B cell (primary cell): ENCODE measurements around the gene AVPI1. TPM values are rescaled to one million over a fixed set of nuclear protein-coding genes. Genes with fewer than 3 reads are reported as not detected.

Source experiments
- ATAC-seq: fragments of 200-7000 bp; cut with Tn5 transposase; one replicate; pipeline ENCODE4 v1.10.0; 2021; ENCODE audit warnings: low read depth, mild to moderate bottlenecking, moderate number of reproducible peaks, moderate library complexity
- CTCF ChIA-PET: fragments of 350-600 bp; sonication (Branson Sonifier 250); formaldehyde crosslinking; loops from one replicate; lab custom pipeline; 2021; ENCODE audit warnings: antibody characterized with exemption, inconsistent platforms; lab: Charles Lee
- POLR2A ChIA-PET: fragments of 350-600 bp; sonication (Branson Sonifier 250); formaldehyde crosslinking; loops from one replicate; lab custom pipeline; 2021; ENCODE audit warnings: antibody characterized with exemption; lab: Charles Lee
- DNase-seq: peaks from one replicate; pipeline ENCODE4 v3.0.0; 2013
- H2AFZ ChIP-seq: 2 replicates; pipeline ENCODE4 v1.6.1; 2012; ENCODE audit warnings: mild to moderate bottlenecking, low read depth, low read length; ENCODE audit not compliant: insufficient read depth, poor library complexity, severe bottlenecking
- H3K27ac ChIP-seq, 2 donors: 1 replicate in 1 of 2; 2 replicates in 1 of 2; pipeline ENCODE4 v1.5.1; 2012 to 2013; ENCODE audit warnings: low read length in 2 of 2, mild to moderate bottlenecking in 2 of 2, moderate library complexity in 1 of 2
- H3K27me3 ChIP-seq, 4 experiments: fragments of 200-600 bp in 1 of 4; sonication (generic) in 1 of 4; replicated peaks in 1 of 4; 1 replicate in 2 of 4; 2 replicates in 2 of 4; pipeline versions ENCODE4 v1.6.1 to v1.7.0; 2013 to 2016; ENCODE audit warnings: low read length in 3 of 4, mild to moderate bottlenecking in 2 of 4, mixed read lengths in 1 of 4, moderate library complexity in 1 of 4; ENCODE audit not compliant: insufficient read depth in 4 of 4, control insufficient read depth in 3 of 4; ENCODE audit errors: control extremely low read depth in 1 of 4
- H3K36me3 ChIP-seq, 2 experiments: replicated peaks in 1 of 2; 1 replicate in 1 of 2; 2 replicates in 1 of 2; pipeline versions ENCODE4 v1.6.1 to v1.7.1; 2013; ENCODE audit warnings: low read length in 1 of 2; ENCODE audit not compliant: insufficient read depth in 2 of 2, control insufficient read depth in 1 of 2; ENCODE audit errors: control extremely low read depth in 1 of 2, extremely low read depth in 1 of 2
- H3K4me1 ChIP-seq, 2 donors: fragments of 200-600 bp in 1 of 2; sonication (generic) in 1 of 2; 1 replicate in 1 of 2; 2 replicates in 1 of 2; pipeline versions ENCODE4 v1.5.1 to v1.6.1; 2013 to 2017; ENCODE audit warnings: low read length in 2 of 2; ENCODE audit not compliant: control insufficient read depth in 2 of 2, insufficient read depth in 2 of 2
- H3K4me2 ChIP-seq: replicated peaks from 2 replicates; pipeline ENCODE3; 2012; ENCODE audit warnings: mild to moderate bottlenecking, low read depth, low read length; ENCODE audit not compliant: poor library complexity, severe bottlenecking
- H3K4me3 ChIP-seq, 5 experiments: fragments of 200-600 bp in 1 of 5; sonication (generic) in 1 of 5; 1 replicate in 3 of 5; 2 replicates in 2 of 5; pipeline versions ENCODE4 v1.5.1 to v1.7.0; 2011 to 2016; ENCODE audit warnings: low read length in 4 of 5, mild to moderate bottlenecking in 4 of 5, low read depth in 2 of 5, control low read depth in 1 of 5, moderate library complexity in 1 of 5; ENCODE audit not compliant: insufficient read depth in 1 of 5; ENCODE audit errors: control extremely low read depth in 1 of 5, extremely low read depth in 1 of 5
- H3K79me2 ChIP-seq: fragments of 200-600 bp; sonication (generic); one replicate; pipeline ENCODE4 v1.6.0; 2016; ENCODE audit warnings: low read length; ENCODE audit not compliant: control insufficient read depth, insufficient read depth
- H3K9ac ChIP-seq: fragments of 200-600 bp; sonication (generic); 2 replicates; pipeline ENCODE4 v1.6.1; 2017; ENCODE audit warnings: mild to moderate bottlenecking, low read length, moderate library complexity
- H3K9me3 ChIP-seq, 3 donors: one replicate each; pipeline versions ENCODE4 v1.6.1 to v1.7.1; 2013; ENCODE audit warnings: low read length in 2 of 3; ENCODE audit not compliant: control insufficient read depth in 2 of 3, insufficient read depth in 1 of 3; ENCODE audit errors: control extremely low read depth in 1 of 3
- H4K20me1 ChIP-seq: 2 replicates; pipeline ENCODE4 v1.6.0; 2012; ENCODE audit warnings: mild to moderate bottlenecking, low read length; ENCODE audit not compliant: insufficient read depth, control insufficient read depth, poor library complexity, severe bottlenecking
- H3K27ac Mint-ChIP-seq: one replicate; pipeline ENCODE4 v1.8.0; 2021; ENCODE audit warnings: mixed read lengths
- H3K27me3 Mint-ChIP-seq: one replicate; pipeline ENCODE4 v1.8.0; 2021; ENCODE audit warnings: mixed read lengths
- H3K4me1 Mint-ChIP-seq: one replicate; pipeline ENCODE4 v1.8.0; 2021; ENCODE audit warnings: mixed read lengths
- H3K4me3 Mint-ChIP-seq: one replicate; pipeline ENCODE4 v1.8.0; 2021; ENCODE audit warnings: mixed read lengths
- H3K9me3 Mint-ChIP-seq: one replicate; pipeline ENCODE4 v1.8.0; 2022; ENCODE audit warnings: mixed read lengths; ENCODE audit not compliant: insufficient read depth
- CTCF ChIP-seq: fragments of 200-600 bp; IDR thresholded peaks from one replicate; pipeline ENCODE4 v1.8.0; 2022; ENCODE audit warnings: antibody characterized with exemption, mild to moderate bottlenecking
- EZH2 ChIP-seq: IDR thresholded peaks from 2 replicates; pipeline ENCODE4 v1.6.1; 2012; ENCODE audit warnings: borderline replicate concordance, low read depth, mild to moderate bottlenecking, moderate library complexity, low read length; ENCODE audit not compliant: insufficient read depth, poor library complexity, severe bottlenecking
- WGBS: methylation state at CpG from one replicate; pipeline ENCODE4 v1.1.5; 2013; ENCODE audit warnings: missing lambda C conversion rate; ENCODE audit not compliant: insufficient coverage; 5-methylcytosine and 5-hydroxymethylcytosine counted together
- intact Hi-C: fragments of 100-400 bp; cut with micrococcal nuclease; formaldehyde crosslinking; loops from one replicate; pipeline ENCODE4 v1.10.0; 2022
- polyA plus RNA-seq: library from polyadenylated mRNA; depleted of rRNA; stranded (reverse); fragments of >200 nt; gene quantifications from 2 replicates; pipeline ENCODE4 v1.2.3, GENCODE V29; 2012
- total RNA-seq, 2 donors: library from RNA; stranded (reverse); fragments of 120-200 nt in 1 of 2; gene quantifications; 1 replicate in 1 of 2; 2 replicates in 1 of 2; pipeline versions ENCODE4 v1.2.3 to v1.2.4, GENCODE V29; 2013 to 2022

The AVPI1 gene
- total and polyA plus RNA-seq, 2 donors (not counting 1 experiment from before 2014, with no cell fraction given), result 3.6 to 3.9 TPM

- Mint-ChIP-seq H3K27ac (peak within 1 kb of the TSS; percentile 76), H3K27me3 (no peaks in the 10 kb centered on the region), H3K4me1 (peaks cover 13% of the 10 kb centered on the region), H3K9me3 (no peaks in the 10 kb centered on the region), H3K4me3 (peak within 1 kb of the TSS; percentile 94)
- WGBS, result 6% methylated on average over 62 of the region's 62 CpGs
- peaks cover 0 to 6% (median 0%) of the 10 kb centered on the region in 4 experiments for H3K27me3 ChIP-seq
- no peaks in the 10 kb centered on the region for H3K9me3 ChIP-seq
- H3K79me2 ChIP-seq, result no peaks in the 10 kb centered on the region
- peak within 1 kb of the TSS; percentile 78 for H3K9ac ChIP-seq
- no peaks in the 10 kb centered on the region for H4K20me1 ChIP-seq
- no peaks in the 10 kb centered on the region for H3K36me3 ChIP-seq
- H3K27ac ChIP-seq, result peak within 1 kb of the TSS in 1 of 2 donors; percentile 11
- H3K4me3 ChIP-seq, result peak within 1 kb of the TSS; percentile 34 to 87 (median 63)
- ATAC-seq (peak; percentile 99), DNase-seq (peak; percentile 93)
- intact Hi-C loops, result loop anchor here (1.0 to 2.0 kb wide), 5 partner anchors 8 to 188 kb away; partner anchors contain the start of genes AVPI1, MMS19, UBTD1 and ZFYVE27
- H2AFZ ChIP-seq, result peak within 1 kb of the TSS; percentile 100
- POLR2A ChIA-PET, result no interaction called here
- TF ChIP-seq EZH2, result no peak
- TF ChIP-seq CTCF, result no peak
- CTCF ChIA-PET, result no interaction called here
- peak within 1 kb of the TSS; percentile 96 for H3K4me2 ChIP-seq
- peaks cover 0 to 11% of the 10 kb centered on the region in 2 donors for H3K4me1 ChIP-seq
Observed at GRCh38 chr10:97632949-97633884, 53.8 kb downstream of the AVPI1 start, which contains the start of gene MORN4. Gene MORN4 (minus strand): TSS chr10:97633500. CDS start chr10:97619653, 13,847 bp downstream.

DNA sequence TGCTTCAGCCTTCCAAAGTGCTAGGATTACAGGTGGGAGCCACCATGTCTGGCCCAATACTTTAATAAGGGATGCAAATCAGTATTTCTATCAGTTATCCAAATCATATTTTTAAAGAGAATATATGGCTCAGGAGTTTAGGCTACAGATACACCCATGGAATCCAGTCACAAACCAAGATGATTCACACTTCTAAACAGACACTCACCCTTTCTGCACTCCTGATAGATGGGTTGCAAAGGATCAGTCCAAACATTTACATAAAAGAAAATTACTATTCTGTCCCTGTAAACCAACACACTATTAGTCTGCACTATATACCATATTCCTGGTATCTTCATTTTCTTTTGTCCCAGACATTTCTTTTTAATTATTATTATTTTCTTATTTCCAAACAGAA, 55.9 kb downstream of the AVPI1 start:
- no peak overlapping the region for H3K27ac ChIP-seq
- H3K9ac ChIP-seq, result no peak overlapping the region
- CTCF ChIA-PET, result no interaction called here
- TF ChIP-seq EZH2 (no peak), CTCF (no peak)
- POLR2A ChIA-PET, result no interaction called here
- intact Hi-C loops, result no loop called here
- ATAC-seq (no peak), DNase-seq (no peak)
- Mint-ChIP-seq H3K27ac (no peak overlapping the region), H3K4me3 (no peak overlapping the region), H3K9me3 (no peaks in the 10 kb centered on the region), H3K4me1 (peaks cover 13% of the 10 kb centered on the region), H3K27me3 (no peaks in the 10 kb centered on the region)
- peaks cover 0 to 11% of the 10 kb centered on the region in 2 donors for H3K4me1 ChIP-seq
- no peak overlapping the region for H2AFZ ChIP-seq
- no peaks in the 10 kb centered on the region for H3K9me3 ChIP-seq
- H3K79me2 ChIP-seq, result no peaks in the 10 kb centered on the region
- H3K36me3 ChIP-seq, result no peaks in the 10 kb centered on the region
- H3K4me2 ChIP-seq, result no peak overlapping the region
- no peaks in the 10 kb centered on the region for H4K20me1 ChIP-seq
- peaks cover 0 to 6% (median 0%) of the 10 kb centered on the region in 4 experiments for H3K27me3 ChIP-seq
- H3K4me3 ChIP-seq, result no peak overlapping the region
